GM21825 (cell line): Measurements from ENCODE around the gene PLCB3.

Experiments
- ATAC-seq: cut with Tn5 transposase; IDR thresholded peaks from one replicate; pipeline ENCODE4 v1.9.1; 2021; ENCODE audit warnings: mild to moderate bottlenecking, moderate library complexity; ENCODE audit not compliant: unreplicated experiment

PLCB3 gene

DNA sequence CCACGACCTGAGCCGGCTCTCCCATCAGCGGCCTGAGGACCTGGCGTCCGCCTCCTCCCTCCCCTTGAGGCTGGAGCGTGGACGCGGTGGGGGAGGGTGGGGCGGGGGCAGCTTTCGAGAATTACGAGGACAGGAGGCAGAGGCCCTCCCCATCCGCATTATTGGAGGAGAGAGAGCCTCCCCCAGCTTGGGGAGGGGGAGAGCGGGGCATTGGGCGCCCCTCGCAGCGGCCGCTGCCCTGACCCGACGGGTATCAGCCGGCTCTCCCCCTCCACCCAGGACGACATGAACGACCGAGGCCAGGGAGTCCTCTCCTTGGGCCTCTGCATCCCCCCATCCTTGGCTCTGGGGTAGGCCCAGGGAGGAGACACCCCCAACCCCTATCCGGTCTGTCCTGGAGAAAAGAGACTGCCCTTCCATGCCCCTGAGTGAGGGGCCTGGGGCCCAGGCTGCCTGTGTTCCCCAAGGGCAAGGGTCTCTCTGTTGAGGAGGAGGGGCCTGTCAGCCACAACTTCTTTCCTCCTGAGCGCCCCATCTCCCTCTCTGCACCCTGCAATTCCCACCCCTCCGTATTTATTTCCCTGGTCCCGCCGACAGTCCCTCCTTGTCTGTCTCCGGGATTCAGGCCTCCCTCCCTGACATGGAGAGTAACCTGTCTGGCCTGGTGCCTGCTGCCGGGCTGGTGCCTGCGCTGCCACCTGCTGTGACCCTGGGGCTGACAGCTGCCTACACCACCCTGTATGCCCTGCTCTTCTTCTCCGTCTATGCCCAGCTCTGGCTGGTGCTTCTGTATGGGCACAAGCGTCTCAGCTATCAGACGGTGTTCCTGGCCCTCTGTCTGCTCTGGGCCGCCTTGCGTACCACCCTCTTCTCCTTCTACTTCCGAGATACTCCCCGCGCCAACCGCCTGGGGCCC lies 34.8 kb downstream of the PLCB3 start:
- no peak for ATAC-seq

DNA sequence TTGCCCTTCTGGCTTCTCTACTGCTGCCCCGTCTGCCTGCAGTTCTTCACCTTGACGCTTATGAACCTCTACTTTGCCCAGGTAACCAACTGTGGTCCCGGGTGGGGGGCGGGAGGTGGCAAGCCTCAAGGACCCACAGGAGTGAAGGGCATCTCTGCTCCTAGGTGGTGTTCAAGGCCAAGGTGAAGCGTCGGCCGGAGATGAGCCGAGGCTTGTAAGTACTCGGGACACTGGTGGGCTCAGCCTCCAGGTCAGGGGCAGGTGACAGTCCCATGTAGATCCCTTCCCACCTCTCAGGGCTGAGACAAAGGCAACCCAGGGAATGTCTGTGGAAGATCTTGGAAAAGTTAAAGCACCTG lies 35.5 kb downstream of the PLCB3 start:
- no peak for ATAC-seq

- ATAC-seq, result no peak
Observed at GRCh38 chr11:64287676-64288352, 36.5 kb downstream of the PLCB3 start.

DNA sequence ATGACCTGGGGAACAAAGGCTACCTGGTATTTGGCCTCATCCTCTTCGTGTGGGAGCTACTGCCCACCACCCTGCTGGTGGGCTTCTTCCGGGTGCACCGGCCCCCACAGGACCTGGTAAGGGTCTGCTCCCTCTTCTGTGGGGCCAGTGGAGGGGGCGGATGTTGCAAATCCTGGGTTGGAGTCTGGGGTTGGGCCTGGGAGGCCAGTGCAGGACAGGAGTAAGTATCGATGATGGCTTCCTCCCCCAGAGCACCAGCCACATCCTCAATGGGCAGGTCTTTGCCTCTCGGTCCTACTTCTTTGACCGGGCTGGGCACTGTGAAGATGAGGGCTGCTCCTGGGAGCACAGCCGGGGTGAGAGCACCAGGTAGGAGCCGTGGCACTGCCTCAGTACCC lies 37.0 kb downstream of the PLCB3 start:
- ATAC-seq, result no peak

GRCh38 chr11:64289002-64289564 lies 37.8 kb downstream of the PLCB3 start:
- ATAC-seq, result no peak

DNA sequence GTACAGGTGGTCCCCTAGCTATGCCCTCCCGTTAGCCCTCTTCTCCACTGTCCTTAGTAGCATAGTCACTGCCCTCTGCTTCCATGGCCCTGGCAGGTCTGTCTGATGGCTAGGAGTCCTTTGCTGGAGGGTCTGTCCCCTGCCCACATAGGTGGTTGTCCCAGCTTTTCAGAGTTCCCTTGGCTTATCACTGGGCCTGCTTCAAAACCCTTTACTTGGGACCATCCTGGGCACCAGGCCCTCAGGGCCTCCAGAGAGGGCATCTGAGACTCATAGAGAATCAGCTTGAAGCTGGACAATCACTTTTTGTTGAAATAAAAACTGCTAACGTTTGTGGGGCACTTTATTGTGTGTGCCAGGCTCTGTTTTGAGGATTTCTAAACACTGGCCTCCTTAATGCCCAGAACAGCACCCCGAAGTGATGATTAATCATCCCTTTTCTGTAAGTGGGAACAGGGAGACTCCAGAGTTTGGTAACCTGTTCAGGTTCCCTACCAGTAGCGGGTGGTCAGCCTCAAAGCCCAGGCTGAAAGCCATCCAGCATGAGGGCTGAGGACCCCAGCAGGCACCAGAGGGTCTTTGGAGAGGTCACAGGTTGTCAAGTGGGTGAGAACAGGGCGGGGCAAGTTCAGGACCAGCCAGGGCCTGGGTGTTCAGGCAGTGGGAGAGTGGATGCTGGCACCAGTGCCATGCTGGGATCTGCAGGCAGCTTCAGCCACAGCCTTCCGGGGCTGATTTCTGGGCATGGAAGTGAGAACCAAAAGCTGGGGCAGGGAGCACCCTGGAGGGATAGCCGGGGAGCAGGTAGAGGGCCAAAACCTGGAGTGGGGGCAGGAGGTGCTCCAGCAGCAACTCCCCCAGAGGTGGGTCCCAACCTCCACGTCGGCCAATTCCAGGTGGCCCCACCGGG lies 39.3 kb downstream of the PLCB3 start:
- no peak for ATAC-seq

- no peak for ATAC-seq
Observed at GRCh38 chr11:64291262-64291751, 40.0 kb downstream of the PLCB3 start, which contains the start of gene KCNK4. Gene KCNK4, plus strand, starts transcription at chr11:64291302. Its CDS starts 1,717 bp downstream, at chr11:64293019.

DNA sequence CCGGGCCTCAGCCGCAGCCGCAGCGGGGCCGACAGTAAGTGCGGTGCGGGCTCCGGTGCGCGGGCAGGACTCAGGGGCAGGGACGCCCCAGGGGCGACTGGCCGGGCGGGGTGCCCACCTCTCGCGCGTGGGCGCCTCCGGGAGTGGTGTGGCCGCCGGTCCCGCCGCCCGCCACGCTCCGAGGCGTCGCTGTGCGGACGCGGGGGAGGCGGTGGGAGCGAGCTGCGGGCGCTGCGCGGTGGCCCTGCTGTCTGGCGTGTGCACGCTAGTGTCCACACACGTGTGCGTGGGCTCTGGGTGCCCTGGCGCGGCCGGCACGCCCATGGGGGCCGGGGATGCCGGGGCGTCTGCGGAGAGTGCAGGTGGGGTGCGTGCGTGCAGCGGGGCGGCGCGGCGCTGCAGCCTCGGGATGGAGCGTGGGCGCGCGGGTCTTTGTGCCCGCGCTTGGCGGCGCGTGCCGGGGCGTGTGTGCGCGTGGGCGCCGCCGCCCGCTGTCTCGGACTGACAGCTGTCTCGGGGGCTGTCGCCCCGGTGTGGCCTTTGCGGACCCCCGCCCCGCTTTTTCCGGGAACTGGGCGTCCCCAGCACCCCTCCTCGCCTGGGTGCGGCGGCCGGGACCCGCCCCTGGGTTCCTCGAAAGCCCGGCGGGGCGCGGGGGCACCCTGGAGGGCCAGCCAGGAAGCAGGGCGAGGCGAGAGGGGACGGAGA lies 40.6 kb downstream of the PLCB3 start:
- no peak for ATAC-seq

GRCh38 chr11:64292460-64293254 lies 41.3 kb downstream of the PLCB3 start:
- no peak for ATAC-seq

GRCh38 chr11:64294774-64295173 lies 43.4 kb downstream of the PLCB3 start:
- no peak for ATAC-seq

DNA sequence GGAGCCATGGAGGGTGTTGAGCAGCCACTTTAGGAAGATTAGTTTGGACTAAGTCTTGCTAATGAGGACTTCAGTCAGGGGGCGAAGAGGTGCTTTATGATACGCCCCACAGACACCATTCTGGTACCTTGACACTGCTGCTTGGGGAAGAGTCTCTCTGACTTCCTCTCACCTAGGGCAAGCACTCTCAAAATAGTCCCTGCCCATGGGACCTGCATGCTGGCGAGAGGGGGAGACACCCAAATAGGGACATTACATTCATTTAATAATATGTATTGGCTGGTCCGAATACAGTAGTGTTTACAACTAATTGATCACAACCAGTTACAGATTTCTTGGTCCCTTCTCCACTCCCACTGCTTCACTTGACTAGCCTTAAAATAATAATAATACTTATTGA lies 44.4 kb downstream of the PLCB3 start:
- ATAC-seq, result no peak

GRCh38 chr11:64296236-64296635 lies 44.9 kb downstream of the PLCB3 start:
- ATAC-seq, result no peak

- ATAC-seq, result no peak
Observed at GRCh38 chr11:64296830-64297698, 45.7 kb downstream of the PLCB3 start.

GRCh38 chr11:64297699-64298358 lies 46.5 kb downstream of the PLCB3 start:
- no peak for ATAC-seq

DNA sequence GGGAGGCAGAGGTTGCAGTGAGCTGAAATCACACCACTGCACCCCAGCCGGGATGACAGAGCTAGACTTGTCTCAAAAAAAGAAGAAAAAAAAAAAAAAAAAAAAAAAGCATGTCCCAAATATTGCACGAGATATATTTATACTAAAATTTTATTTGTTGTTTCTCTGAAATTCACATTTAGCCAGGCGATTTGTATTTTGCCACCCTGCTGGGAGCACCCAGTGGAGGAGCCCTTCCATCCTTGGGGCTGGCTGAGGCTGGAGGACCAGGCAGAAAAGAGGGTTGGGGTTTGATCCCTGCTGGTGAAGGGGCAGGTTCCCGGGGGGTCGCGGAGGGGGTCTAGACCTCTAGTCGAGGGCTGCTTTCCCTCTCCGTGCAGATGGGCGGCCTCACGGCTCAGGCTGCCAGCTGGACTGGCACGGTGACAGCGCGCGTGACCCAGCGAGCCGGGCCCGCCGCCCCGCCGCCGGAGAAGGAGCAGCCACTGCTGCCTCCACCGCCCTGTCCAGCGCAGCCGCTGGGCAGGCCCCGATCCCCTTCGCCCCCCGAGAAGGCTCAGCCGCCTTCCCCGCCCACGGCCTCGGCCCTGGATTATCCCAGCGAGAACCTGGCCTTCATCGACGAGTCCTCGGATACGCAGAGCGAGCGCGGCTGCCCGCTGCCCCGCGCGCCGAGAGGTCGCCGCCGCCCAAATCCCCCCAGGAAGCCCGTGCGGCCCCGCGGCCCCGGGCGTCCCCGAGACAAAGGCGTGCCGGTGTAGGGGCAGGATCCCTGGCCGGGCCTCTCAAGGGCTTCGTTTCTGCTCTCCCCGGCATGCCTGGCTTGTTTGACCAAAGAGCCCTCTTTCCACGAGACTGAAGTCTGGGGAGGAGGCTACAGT lies 47.9 kb downstream of the PLCB3 start:
- ATAC-seq, result no peak

- no peak for ATAC-seq
Observed at GRCh38 chr11:64299847-64300648, 48.7 kb downstream of the PLCB3 start, which contains the start of gene CATSPERZ. Gene CATSPERZ, plus strand, starts transcription at chr11:64300358. Its CDS starts 53 bp downstream, at chr11:64300411.
